Nephron (organoid): ENCODE results near the gene ABHD16B.
"Not testable (repeated sequence)": the region's sequence is repeated elsewhere in the genome, so short reads cannot be mapped to it uniquely, and the experiment has no call there.

Experiments
- H3K27ac Mint-ChIP-seq, 3 experiments: 2 replicates each; pipeline ENCODE4 v1.8.0; 2020; ENCODE audit warnings: mixed read lengths in 3 of 3, mild to moderate bottlenecking in 2 of 3, moderate library complexity in 1 of 3
- H3K27me3 Mint-ChIP-seq: 2 replicates; pipeline ENCODE4 v1.8.0; 2021; ENCODE audit warnings: low read depth, mild to moderate bottlenecking, moderate library complexity, mixed read lengths
- H3K36me3 Mint-ChIP-seq: 2 replicates; pipeline ENCODE4 v1.8.0; 2020; ENCODE audit warnings: low read depth, mixed read lengths
- H3K4me1 Mint-ChIP-seq: 2 replicates; pipeline ENCODE4 v1.8.0; 2020; ENCODE audit warnings: mixed read lengths
- H3K4me3 Mint-ChIP-seq, 3 experiments: 2 replicates each; pipeline ENCODE4 v1.8.0; 2020; ENCODE audit warnings: mild to moderate bottlenecking in 3 of 3, mixed read lengths in 3 of 3, moderate library complexity in 2 of 3
- H3K9me3 Mint-ChIP-seq: 2 replicates; pipeline ENCODE4 v1.8.0; 2020; ENCODE audit warnings: mixed read lengths
- TF ChIP-seq, protein P1 (sequence below), 3 experiments: fragments of 200-600 bp; sonication (generic); IDR thresholded peaks; one replicate each; pipeline ENCODE4 v1.5.0; 2021; ENCODE audit warnings: antibody characterized with exemption in 3 of 3; ENCODE audit not compliant: unreplicated experiment in 3 of 3

The ABHD16B gene

DNA sequence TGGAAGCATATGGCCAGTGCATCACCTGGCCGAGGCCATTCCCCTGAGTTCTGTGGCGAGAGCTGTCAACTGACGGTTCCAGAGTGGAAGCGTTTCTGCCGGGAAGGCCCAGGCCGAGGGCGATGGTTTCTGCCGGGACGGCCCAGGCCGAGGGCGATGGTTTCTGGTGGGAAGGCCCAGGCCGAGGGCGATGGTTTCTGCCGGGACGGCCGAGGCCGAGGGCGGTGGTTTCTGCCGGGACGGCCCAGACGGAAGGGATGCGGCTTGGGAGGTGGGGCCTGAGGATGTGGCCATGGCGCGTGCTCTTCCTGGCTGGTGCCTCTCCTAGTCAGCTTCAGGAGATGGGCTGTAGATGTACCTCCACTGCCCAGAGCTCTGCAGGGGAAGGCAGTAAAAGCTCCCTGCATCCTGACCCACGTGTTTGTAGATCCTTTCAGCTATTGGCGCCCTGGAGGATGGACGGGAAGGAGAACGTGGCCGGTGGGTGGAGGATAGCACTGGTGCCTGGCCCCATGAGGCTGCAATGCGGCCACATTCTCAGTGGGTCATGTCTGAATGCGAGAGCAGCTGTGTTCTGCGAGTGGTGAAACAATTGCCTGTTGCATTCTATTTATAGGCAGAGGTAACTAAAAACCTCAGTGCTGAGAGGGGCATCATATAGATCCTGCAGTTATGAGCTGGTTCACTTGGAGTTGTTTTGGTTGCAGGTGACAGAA, 16.6 kb downstream of the ABHD16B start:
- Mint-ChIP-seq H3K4me3 (peak overlapping the region in 1 of 3 experiments; percentile 31), H3K36me3 (peaks cover 37% of the 10 kb centered on the region), H3K4me1 (peaks cover 17% of the 10 kb centered on the region), H3K27me3 (no peaks in the 10 kb centered on the region), H3K9me3 (no peaks in the 10 kb centered on the region), H3K27ac (peak overlapping the region in 2 of 3 experiments; percentile 38 to 48)
- TF ChIP-seq, protein P1, sequence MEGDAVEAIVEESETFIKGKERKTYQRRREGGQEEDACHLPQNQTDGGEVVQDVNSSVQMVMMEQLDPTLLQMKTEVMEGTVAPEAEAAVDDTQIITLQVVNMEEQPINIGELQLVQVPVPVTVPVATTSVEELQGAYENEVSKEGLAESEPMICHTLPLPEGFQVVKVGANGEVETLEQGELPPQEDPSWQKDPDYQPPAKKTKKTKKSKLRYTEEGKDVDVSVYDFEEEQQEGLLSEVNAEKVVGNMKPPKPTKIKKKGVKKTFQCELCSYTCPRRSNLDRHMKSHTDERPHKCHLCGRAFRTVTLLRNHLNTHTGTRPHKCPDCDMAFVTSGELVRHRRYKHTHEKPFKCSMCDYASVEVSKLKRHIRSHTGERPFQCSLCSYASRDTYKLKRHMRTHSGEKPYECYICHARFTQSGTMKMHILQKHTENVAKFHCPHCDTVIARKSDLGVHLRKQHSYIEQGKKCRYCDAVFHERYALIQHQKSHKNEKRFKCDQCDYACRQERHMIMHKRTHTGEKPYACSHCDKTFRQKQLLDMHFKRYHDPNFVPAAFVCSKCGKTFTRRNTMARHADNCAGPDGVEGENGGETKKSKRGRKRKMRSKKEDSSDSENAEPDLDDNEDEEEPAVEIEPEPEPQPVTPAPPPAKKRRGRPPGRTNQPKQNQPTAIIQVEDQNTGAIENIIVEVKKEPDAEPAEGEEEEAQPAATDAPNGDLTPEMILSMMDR (IDR thresholded peaks at IDR 0.05; ENCODE audit: unreplicated experiment in 3 of 3) = no peak

- Mint-ChIP-seq H3K4me1 (peaks cover 17% of the 10 kb centered on the region), H3K27ac (no peak overlapping the region), H3K36me3 (peaks cover 35% of the 10 kb centered on the region), H3K4me3 (no peak overlapping the region), H3K27me3 (no peaks in the 10 kb centered on the region), H3K9me3 (no peaks in the 10 kb centered on the region)
- TF ChIP-seq, protein P1 (IDR thresholded peaks at IDR 0.05; ENCODE audit: unreplicated experiment in 3 of 3) = no peak
Observed at GRCh38 chr20:63878899-63879663, 17.8 kb downstream of the ABHD16B start.

DNA sequence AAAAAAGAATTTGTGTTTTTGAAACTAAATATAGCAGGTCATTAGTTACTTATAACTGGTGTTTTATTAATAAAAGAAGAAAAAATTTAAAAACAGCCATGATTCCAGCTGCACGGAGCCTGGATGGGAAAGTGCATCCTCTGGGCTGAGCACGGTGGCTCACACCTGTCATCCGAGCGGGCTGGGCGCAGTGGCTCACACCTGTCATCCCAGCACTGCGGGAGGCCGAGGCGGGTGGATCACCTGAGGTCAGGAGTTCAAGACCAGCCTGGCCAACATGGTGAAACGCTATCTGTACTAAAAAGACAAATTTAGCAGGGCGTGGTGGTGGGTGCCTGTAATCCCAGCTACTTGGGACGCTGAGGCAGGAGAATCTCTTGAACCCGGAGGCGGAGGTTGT, 19.6 kb downstream of the ABHD16B start:
- H3K9me3 Mint-ChIP-seq, H3K27ac Mint-ChIP-seq, H3K4me3 Mint-ChIP-seq, H3K27me3 Mint-ChIP-seq: not testable (repeated sequence)
- Mint-ChIP-seq H3K4me1 (peaks cover 13% of the 10 kb centered on the region), H3K36me3 (peaks cover 25% of the 10 kb centered on the region)

- Mint-ChIP-seq H3K9me3 (no peaks in the 10 kb centered on the region), H3K4me3 (no peak overlapping the region), H3K27me3 (no peaks in the 10 kb centered on the region), H3K4me1 (peaks cover 7% of the 10 kb centered on the region), H3K27ac (no peak overlapping the region), H3K36me3 (peaks cover 18% of the 10 kb centered on the region)
- TF ChIP-seq, protein P1 (IDR thresholded peaks at IDR 0.05; ENCODE audit: unreplicated experiment in 3 of 3) = no peak
Observed at GRCh38 chr20:63881451-63882226, 20.3 kb downstream of the ABHD16B start.

GRCh38 chr20:63882257-63883200, 21.2 kb downstream of the ABHD16B start:
- Mint-ChIP-seq H3K36me3 (peaks cover 21% of the 10 kb centered on the region), H3K4me1 (peaks cover 7% of the 10 kb centered on the region), H3K27me3 (no peaks in the 10 kb centered on the region), H3K9me3 (no peaks in the 10 kb centered on the region), H3K27ac (no peak overlapping the region), H3K4me3 (no peak overlapping the region)
- TF ChIP-seq, protein P1 (IDR thresholded peaks at IDR 0.05; ENCODE audit: unreplicated experiment in 3 of 3) = no peak
